HCEC 1CT (cell line): ENCODE measurements around the gene DNAJC7.
A peak's percentile ranks its signal among the peaks of the same experiment; 100 is the strongest.

Source experiments
- DNase-seq: peaks from one replicate; pipeline ENCODE4 v3.0.0-alpha.2; 2017

The DNAJC7 gene

GRCh38 chr17:41973408-41973811 is 43.8 kb downstream of the DNAJC7 start:
- no peak for DNase-seq

DNA sequence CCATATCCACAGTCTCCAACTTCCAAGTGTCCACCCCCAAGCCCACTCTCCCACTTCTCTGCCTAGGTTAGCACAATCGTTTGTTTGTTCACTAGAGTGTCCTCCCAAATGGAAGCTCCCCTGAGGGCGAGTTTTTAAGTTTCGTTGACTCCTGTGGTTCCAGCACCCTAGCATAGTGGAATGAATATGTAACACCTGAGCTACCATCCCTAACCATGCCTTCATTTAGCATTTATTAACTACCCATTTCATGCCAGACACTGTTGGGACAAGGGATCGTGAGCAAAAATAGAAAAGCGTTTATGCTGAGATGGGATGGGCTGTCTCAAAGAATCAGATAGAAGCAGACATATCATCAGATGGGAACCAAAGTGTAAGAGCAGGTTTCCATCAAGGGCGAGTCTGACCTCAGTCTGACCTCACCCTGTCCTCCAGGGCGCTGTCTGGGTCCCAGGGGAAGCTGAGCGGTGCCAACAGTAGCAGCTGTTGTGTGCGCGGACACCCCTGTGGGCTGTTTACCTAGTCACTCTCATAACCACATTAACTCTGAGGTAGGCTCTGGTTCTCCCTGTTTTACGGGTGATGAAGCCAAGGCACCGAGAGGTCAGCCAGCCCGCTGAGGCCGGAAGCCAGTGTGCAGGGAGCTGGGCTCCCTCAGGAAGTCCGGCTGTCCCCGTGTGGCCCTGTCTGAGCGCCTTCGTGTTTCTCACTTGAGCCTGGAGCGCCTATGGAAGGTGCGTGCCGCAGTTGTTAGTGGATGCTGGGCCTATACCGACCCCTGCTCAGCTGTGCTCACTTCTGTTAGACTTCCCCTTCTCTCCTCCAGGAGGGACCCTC is 44.5 kb downstream of the DNAJC7 start:
- DNase-seq, result no peak

DNA sequence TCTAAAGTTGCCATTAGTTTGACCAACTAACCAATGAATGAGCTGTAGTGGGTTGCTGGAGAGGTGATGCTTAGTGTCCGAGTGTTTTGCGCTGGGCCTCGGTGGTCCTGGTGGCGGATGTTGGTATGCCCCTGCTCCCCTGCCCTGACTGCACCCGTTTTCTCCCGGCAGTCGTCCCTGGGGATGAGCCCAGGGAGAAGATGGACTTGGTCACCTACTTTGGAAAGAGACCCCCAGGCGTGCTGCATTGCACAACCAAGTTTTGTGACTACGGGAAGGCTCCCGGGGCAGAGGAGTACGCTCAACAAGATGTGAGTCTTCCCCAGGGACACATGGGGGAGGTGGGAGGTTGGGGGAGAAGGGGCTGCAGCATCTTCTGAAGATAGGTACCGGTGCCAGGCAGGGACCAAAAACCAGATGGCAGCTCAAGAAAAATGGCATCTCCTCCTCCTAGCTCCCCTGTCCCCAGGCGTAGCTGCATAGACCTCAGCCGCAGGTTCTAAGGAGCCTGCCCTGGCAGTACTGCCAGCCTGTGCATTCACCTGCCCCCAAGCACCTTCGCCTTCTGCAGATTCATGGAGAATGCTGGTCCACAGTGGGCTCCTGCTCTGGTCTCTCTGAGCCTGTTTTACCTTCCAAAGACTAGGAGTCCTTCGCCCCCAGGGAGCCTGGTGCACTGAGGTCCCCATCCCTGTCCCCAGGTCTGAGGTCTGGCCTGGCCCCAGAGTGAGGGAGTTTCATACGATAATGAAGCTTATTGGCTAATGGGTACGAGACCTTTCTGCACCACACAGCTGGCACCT is 45.3 kb downstream of the DNAJC7 start:
- no peak for DNase-seq

DNA sequence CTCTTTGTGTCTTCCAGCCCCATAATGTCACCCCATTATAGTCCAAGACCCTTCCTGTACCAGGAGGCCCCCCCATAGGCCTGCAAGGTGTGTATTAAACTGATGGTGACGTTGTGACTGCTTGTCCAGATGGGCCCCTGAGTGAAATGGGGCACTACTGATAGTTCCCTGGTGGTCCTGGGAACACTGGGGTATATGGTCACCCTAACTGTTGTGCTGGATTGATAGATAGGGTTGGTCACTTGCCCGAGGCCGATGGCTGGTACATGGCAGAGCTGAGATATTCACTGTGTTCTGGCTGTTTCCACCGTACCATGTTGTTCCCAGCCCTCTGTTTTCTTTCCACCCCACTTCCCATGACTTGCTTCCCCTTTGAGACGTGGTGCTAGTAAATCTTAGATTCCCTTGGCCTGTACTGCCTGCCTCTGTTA is 46.3 kb downstream of the DNAJC7 start:
- DNase-seq, result no peak

DNA sequence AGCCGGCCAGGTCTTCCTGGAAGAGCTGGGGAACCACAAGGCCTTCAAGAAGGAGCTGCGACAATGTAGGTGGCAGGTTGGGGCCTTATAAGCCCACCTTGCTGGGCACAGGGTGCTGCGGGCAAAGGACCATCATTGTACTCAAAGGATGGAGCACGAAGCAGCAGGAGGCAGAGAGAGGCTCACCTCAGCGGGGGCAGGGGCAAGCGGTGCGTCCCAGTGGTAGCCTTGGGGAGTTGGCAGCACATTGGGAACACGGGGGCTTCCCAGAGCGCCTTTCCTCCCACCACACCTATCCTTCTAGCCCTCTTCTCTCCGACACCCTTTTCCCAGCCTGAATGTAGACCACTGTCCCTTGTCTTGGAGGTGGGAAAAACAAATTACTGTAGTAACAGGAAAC is 48.6 kb downstream of the DNAJC7 start:
- no peak for DNase-seq

GRCh38 chr17:41967921-41968578 is 49.2 kb downstream of the DNAJC7 start:
- DNase-seq, result no peak

DNA sequence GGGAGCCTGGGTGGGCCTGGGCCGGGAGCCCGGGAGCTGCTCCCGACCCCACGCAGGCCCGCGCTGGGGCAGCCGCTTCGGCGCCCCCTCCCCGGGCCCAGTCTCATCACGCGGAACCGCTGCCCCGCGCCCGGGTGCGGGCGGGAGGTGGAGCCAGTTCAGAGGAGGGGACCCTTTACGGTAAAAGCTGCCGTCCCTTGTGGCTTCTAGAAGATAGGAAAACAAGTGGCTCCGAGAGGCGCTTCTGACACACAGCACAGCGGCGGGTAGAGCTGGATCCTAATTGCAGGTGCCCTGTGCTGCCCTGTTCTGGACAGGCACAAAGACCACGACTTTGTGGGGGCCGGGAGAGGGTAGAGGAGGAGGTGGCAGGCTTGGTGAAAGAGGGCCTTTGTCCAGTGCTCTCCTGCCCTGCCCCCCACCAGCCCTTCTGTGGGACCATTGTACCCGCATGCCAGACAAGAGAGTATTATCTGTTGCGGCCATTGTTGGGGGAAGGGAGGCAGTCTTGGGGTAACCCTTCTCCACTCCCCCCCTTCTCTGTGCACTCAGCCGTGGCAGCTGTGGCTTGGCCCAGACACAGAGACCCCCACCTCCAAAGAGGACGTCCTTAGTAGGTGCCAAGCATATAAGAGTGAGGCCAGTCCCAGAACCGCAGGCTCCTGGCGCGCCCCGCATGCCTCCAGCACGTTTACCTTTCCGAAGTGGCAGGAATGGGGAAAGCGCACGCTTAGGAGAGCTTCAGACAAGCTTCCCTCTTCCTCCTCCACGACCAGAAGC is 49.9 kb downstream of the DNAJC7 start:
- peak; percentile 13 for DNase-seq

DNA sequence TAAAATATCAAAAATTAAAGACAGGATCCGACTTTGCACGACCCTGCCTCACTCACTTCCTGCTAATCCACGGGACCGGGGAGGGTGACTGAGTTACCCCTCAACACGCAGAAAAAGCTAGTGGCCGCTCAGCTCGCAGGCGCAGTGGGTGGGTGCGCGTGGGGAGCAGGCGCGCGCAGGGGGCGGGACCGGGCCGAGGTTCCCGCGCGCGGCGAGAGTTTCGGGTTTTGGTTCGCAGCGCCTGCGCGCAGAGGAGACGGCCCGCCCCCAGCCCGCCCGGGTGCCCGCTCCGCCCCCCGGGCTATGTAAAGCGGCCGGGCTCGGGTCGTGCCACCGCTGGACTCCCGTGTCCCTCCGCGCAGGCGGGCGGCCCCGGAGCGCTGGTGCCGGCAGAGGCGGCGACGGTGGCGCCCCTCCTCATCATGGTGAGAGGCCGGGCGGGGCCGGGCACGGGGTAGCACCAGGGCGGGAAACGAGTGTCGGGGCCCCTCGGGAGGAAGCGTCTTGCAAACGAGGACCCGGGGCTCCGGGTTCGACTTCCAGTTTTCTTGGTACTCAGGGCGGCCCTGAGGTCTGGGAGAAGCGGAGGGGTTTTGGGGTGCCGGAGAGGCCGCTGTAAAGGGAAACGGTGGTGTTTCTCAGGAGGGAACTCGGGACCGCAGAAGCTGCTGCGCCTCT is 50.6 kb downstream of the DNAJC7 start, which contains the start of gene CNP:
Gene CNP (plus strand): TSS at position 333 of the 678 bp plus-strand sequence. CDS start 90 bp downstream, at position 423.
- peak; percentile 91 for DNase-seq

DNA sequence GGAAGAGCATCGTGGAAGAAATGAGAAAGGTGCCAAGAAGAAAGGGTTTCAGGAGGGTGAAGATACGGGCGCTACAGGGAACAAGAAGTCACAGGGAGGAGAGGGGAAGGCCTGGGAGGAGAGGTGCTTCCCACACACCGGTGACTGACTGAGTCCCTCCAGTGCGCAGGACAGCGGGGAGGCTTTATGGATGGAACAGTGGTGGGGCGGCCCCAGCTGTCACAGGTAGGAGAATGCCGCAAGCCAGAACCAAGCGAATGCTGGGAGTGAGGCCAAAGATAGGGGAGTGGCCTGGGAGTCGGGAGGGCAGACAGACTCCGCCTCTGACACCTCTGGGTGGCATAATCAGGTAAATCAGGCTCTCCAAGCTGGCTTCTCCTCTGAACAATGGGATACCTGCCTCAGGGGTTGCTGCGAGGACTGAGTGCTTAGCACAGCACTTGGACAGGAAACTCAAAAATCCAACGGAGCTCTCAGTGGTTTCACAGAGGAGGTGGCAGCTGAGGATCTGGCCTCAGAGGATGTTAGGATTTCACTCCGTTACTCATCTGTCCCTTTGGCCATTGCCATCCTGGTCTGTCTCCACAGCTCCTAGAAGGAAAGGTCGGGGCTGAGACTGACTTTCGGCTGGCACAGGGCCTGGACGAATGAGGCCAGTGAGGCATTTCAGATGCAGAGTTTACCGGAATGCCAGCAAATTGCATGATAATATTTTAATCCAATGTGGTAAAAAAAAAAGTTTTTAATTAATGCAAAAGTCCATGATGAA is 51.4 kb downstream of the DNAJC7 start:
- peak; percentile 23 for DNase-seq

GRCh38 chr17:41962768-41963434 is 54.3 kb downstream of the DNAJC7 start:
- peak; percentile 54 for DNase-seq

DNA sequence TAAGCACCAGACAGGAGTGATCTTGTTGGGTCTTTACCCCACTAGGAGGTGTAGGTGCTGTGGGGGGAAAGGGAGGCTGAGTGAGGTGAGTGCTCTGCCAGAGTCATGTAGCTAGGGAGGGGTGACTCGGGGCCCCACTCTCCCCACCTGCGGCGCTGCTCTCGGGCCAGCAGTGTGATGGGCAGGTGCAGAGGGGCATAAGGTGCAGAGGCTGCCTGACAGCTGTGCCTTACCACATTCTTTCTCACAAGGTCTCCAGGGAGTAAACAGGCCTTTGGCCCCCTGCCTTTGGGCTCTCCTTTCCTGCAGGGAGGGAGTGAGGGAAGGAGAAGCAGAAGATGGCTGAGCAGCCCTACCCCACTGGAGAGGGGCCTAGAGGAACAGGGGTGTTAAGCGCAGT is 55.1 kb downstream of the DNAJC7 start:
- no peak for DNase-seq

GRCh38 chr17:41959336-41960095 is 57.7 kb downstream of the DNAJC7 start:
- peak; percentile 49 for DNase-seq

GRCh38 chr17:41959030-41959335 is 58.3 kb downstream of the DNAJC7 start:
- no peak for DNase-seq

DNA sequence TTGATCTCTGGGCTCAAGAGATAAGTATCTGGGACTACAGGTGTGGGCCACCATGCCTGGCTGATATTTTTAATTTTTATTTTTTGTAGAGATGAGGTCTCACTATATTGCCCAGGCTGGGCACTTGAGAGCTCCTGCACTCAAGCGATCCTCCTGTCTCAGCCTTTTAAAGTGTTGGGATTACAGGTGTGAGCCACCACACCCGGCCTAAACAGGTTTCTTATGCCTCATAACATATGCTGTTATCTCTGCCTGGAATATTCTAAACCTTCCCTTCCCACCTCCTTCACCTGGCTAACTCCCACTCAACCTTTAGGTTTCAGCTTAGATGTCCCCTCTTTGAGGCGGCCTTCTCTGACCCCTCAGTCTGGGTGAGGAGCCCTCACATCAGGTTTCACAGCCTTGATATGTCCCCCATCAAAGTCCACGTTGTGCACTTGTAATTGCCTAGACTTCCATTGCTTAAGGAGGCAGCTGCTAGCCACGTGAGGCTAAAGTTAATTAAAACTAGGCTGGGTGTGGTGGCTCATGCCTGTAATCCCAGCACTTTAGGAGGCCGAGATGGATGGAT is 59.3 kb downstream of the DNAJC7 start:
- DNase-seq, result no peak

GRCh38 chr17:41957031-41957868 is 60.0 kb downstream of the DNAJC7 start:
- peak; percentile 28 for DNase-seq

- no peak for DNase-seq
These were observed 60.7 kb downstream of the DNAJC7 start for GRCh38 chr17:41956522-41956921.

DNA sequence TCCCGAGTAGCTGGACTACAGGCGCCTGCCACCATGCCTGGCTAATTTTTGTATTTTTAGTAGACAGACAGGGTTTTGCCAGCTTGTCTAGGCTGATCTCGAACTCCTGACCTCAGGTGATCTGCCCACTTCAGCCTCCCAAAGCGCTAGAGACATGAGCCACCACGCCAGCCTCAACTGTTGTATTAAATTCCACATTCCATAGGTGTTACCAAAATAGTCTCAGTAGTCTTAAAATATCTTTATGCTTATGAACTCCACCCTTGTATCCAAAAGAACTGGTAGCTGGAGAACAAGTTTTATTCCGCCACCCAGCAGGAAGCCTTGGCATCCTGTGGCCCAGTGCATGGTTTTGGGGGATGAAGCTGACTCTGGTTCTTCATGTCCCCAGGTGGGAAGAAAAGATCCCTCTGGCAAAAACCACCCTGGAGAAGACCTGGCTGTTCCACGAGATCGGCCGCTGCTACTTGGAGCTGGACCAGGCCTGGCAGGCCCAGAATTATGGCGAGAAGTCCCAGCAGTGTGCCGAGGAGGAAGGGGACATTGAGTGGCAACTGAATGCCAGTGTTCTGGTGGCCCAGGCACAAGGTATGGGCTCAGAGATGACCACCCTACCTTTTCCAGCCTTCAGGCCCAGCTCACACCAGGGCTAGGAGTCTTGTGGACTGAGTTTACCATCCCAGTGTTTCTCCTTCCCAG is 68.3 kb downstream of the DNAJC7 start:
- DNase-seq, result no peak

GRCh38 chr17:41944943-41945342 is 72.3 kb downstream of the DNAJC7 start:
- no peak for DNase-seq
